ENCODE data around the gene EDRF1.

DNA sequence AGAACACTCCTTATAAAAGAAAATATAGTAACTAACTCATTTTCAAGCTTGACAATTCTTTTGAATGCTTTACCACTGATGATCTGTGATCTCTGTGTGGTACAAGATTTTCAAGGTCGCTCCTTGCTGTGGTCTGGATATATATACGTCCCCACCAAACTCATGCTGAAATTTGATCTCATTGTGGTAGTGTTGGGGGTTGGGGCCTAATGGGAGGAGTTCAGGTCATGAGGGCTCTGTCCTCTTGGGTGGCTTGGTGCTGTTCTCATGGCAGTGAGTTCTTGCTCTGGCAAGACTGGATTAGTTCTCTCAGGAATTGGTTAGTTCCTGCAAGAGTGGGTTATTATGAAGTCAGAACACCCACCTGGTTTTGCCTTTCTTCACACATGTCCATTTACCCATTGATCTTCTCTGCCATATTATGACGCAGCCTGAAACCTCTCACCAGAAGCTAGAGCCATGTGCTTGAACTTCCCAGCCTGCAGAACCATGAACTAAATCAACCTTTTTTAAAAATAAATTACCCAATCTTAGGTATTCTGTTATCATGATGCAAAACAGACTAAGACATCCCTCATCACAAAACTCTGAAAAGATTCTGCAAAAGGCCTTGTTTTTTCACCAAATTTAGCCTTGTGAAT, 8.3 kb upstream of the EDRF1 start:
- TF ChIP-seq, protein P1, sequence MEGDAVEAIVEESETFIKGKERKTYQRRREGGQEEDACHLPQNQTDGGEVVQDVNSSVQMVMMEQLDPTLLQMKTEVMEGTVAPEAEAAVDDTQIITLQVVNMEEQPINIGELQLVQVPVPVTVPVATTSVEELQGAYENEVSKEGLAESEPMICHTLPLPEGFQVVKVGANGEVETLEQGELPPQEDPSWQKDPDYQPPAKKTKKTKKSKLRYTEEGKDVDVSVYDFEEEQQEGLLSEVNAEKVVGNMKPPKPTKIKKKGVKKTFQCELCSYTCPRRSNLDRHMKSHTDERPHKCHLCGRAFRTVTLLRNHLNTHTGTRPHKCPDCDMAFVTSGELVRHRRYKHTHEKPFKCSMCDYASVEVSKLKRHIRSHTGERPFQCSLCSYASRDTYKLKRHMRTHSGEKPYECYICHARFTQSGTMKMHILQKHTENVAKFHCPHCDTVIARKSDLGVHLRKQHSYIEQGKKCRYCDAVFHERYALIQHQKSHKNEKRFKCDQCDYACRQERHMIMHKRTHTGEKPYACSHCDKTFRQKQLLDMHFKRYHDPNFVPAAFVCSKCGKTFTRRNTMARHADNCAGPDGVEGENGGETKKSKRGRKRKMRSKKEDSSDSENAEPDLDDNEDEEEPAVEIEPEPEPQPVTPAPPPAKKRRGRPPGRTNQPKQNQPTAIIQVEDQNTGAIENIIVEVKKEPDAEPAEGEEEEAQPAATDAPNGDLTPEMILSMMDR (IDR thresholded peaks at IDR 0.05) = no peak
- TF ChIP-seq POLR2A (IDR thresholded peaks at IDR 0.05) = no peak
